Measurements from ENCODE around the gene NOTCH2.

DNA sequence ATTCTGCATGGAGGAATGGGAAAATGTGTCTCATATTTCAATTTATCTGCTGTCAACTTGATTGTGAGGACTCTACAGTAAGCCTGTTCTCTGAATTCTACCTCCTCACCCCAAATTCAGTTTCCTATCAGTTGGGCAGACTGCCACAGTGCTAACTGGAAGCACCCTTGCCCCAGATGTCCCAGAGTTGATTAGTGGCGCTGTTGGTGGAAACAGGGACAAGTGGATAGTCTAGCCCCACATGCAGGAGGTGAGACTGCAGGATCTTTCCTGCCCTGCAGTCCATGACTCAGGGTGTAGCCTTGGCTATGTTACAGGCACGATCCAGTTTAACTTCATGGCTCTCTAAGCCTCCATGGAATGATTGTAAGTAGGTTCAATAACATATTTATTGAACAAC, 195.3 kb downstream of the NOTCH2 start:
- TF ChIP-seq CTCF (IDR thresholded peaks at IDR 0.05): no peak
- no peak for TF ChIP-seq POLR2A (IDR thresholded peaks at IDR 0.05)

Data from right lobe of liver (tissue), 4 donors.